PC-3 (cell line): ENCODE data around the gene ZNF774. TPM values are rescaled to one million over a fixed set of nuclear protein-coding genes. Genes with fewer than 3 reads are reported as not detected.
A peak's percentile ranks its signal among the peaks of the same experiment; 100 is the strongest.

Source experiments
- ATAC-seq: fragments of 200-7000 bp; cut with Tn5 transposase; 2 replicates; pipeline ENCODE4 v1.9.1; 2020; ENCODE audit warnings: mild to moderate bottlenecking, moderate library complexity
- BruUV-seq: library from RNA; stranded (reverse); fragments of 400-500 nt; replicated peaks from 2 replicates; lab custom pipeline; 2021; lab: Mats Ljungman, UMichigan
- CTCF ChIA-PET: fragments of 300-600 bp; sonication (Branson Sonifier 250); formaldehyde crosslinking; loops from one replicate; lab custom pipeline; 2022; ENCODE audit warnings: antibody characterized with exemption; lab: Charles Lee
- POLR2A ChIA-PET: fragments of 300-600 bp; sonication (Branson Sonifier 250); formaldehyde crosslinking; loops from one replicate; lab custom pipeline; 2022; ENCODE audit warnings: antibody characterized with exemption; ENCODE audit not compliant: unreplicated experiment; lab: Charles Lee
- DNase-seq: peaks from one replicate; pipeline ENCODE4 v3.0.0-alpha.2; 2015
- H2AFZ ChIP-seq: fragments of 300-600 bp; sonication (generic); 2 replicates; pipeline ENCODE4 v1.6.0; 2016; ENCODE audit warnings: antibody characterized with exemption, low read length
- H3F3A ChIP-seq: fragments of 300-600 bp; sonication (generic); one replicate; pipeline ENCODE4 v1.6.0; 2017; ENCODE audit warnings: antibody characterized with exemption, low read length, control low read depth, mild to moderate bottlenecking; ENCODE audit not compliant: unreplicated experiment
- H3K27ac ChIP-seq: fragments of 300-600 bp; sonication (generic); 2 replicates; pipeline ENCODE4 v1.5.1; 2016; ENCODE audit warnings: mild to moderate bottlenecking, low read length
- H3K27me3 ChIP-seq: fragments of 300-600 bp; sonication (generic); 2 replicates; pipeline ENCODE4 v1.6.1; 2016; ENCODE audit warnings: low read length, mixed read lengths
- H3K36me3 ChIP-seq: fragments of 300-600 bp; sonication (generic); 2 replicates; pipeline ENCODE4 v1.6.1; 2016; ENCODE audit warnings: low read depth, mixed run types, low read length, mixed read lengths
- H3K4me1 ChIP-seq: fragments of 300-600 bp; sonication (generic); 2 replicates; pipeline ENCODE4 v1.5.1; 2016; ENCODE audit warnings: low read length; ENCODE audit not compliant: insufficient read depth
- H3K4me2 ChIP-seq: fragments of 300-600 bp; sonication (generic); 2 replicates; pipeline ENCODE4 v1.6.0; 2016; ENCODE audit warnings: low read length
- H3K4me3 ChIP-seq: fragments of 300-600 bp; sonication (generic); 2 replicates; pipeline ENCODE4 v1.5.1; 2016; ENCODE audit warnings: mild to moderate bottlenecking, low read length, mixed read lengths
- H3K79me2 ChIP-seq: fragments of 300-600 bp; sonication (generic); 2 replicates; pipeline ENCODE4 v1.6.1; 2017; ENCODE audit warnings: low read length, mixed read lengths
- H3K9ac ChIP-seq: fragments of 300-600 bp; sonication (generic); 2 replicates; pipeline ENCODE4 v1.6.0; 2016; ENCODE audit warnings: mild to moderate bottlenecking, low read length
- H3K9me2 ChIP-seq: fragments of 300-600 bp; sonication (generic); replicated peaks from 2 replicates; pipeline ENCODE4 v1.6.1; 2016; ENCODE audit warnings: mixed run types, low read length, mixed read lengths
- H3K9me3 ChIP-seq: fragments of 300-600 bp; sonication (generic); 2 replicates; pipeline ENCODE4 v1.6.1; 2016; ENCODE audit warnings: low read length, mixed read lengths
- H4K20me1 ChIP-seq: fragments of 300-600 bp; sonication (generic); 2 replicates; pipeline ENCODE4 v1.6.1; 2016; ENCODE audit warnings: low read length, mixed read lengths
- CTCF ChIP-seq: fragments of 300-600 bp; sonication (generic); conservative IDR thresholded peaks from 2 replicates; pipeline ENCODE4 v1.5.1; 2017; ENCODE audit warnings: antibody characterized with exemption, low read depth, mild to moderate bottlenecking, low read length
- EZH2 ChIP-seq: fragments of 300-600 bp; sonication (generic); IDR thresholded peaks from one replicate; pipeline ENCODE4 v1.6.1; 2017; ENCODE audit warnings: antibody characterized with exemption, mild to moderate bottlenecking, low read length; ENCODE audit not compliant: unreplicated experiment
- EZH2phosphoT487 ChIP-seq: fragments of 300-600 bp; sonication (generic); IDR thresholded peaks from 2 replicates; pipeline ENCODE4 v1.6.1; 2018; ENCODE audit warnings: mild to moderate bottlenecking, antibody characterized with exemption, low read length, borderline replicate concordance
- intact Hi-C: fragments of 100-400 bp; cut with micrococcal nuclease; formaldehyde crosslinking; loops from 2 replicates; pipeline ENCODE4 v1.9.0; 2023
- total RNA-seq: library from RNA; depleted of rRNA; stranded (reverse); fragments of >200 nt; gene quantifications from 2 replicates; pipeline ENCODE4 v1.2.3, GENCODE V29; 2014

ZNF774 gene
- total RNA-seq, 1 experiment from 2014 or later, result 1.9 TPM

GRCh38 chr15:90320062-90320884 lies 31.8 kb upstream of the ZNF774 start:
- Histone ChIP-seq H4K20me1 (no peaks in the 10 kb centered on the region), H3K36me3 (no peaks in the 10 kb centered on the region), H3K27ac (no peak overlapping the region), H3K4me2 (peak overlapping the region; percentile 68), H3K9ac (peak overlapping the region; percentile 26), H3K27me3 (no peaks in the 10 kb centered on the region), H3K9me3 (no peaks in the 10 kb centered on the region), H2AFZ (peak overlapping the region; percentile 74), H3F3A (no peaks in the 10 kb centered on the region), H3K9me2 (no peaks in the 10 kb centered on the region), H3K4me1 (peaks cover 17% of the 10 kb centered on the region), H3K79me2 (no peaks in the 10 kb centered on the region), H3K4me3 (peak overlapping the region; percentile 28; the same call in 1 of the 2 replicates)
- no peak for TF ChIP-seq EZH2
- peak; percentile 97 for TF ChIP-seq CTCF
- DNase-seq, result peak; percentile 96
- intact Hi-C loops, result loop anchor here (1.0 kb wide), 3 partner anchors 42 to 178 kb away; no protein-coding TSS in a partner anchor
- no TSS peak for BruUV-seq
- ChIA-PET POLR2A (no interaction called here), CTCF (interaction anchor here (0.5 to 1.3 kb wide), 19 partner anchors 17 to 177 kb away, joined by 3 to 10 read pairs (median 4); partner anchors contain the start of gene IQGAP1)
- peak; percentile 93 for ATAC-seq

- DNase-seq (no peak), ATAC-seq (no peak)
- no peak overlapping the region for H3K4me3 ChIP-seq
- intact Hi-C loops, result loop anchor here (1.0 kb wide), 3 partner anchors 41 to 177 kb away; no protein-coding TSS in a partner anchor
- no peaks in the 10 kb centered on the region for H3K9me2 ChIP-seq
- H3F3A ChIP-seq, result no peaks in the 10 kb centered on the region
- H4K20me1 ChIP-seq, result no peaks in the 10 kb centered on the region
- no peaks in the 10 kb centered on the region for H3K27me3 ChIP-seq
- ChIA-PET CTCF (interaction anchor here (1.0 kb wide), 1 partner anchor 162 kb away, joined by 4 read pairs; no protein-coding TSS in a partner anchor), POLR2A (no interaction called here)
- TF ChIP-seq EZH2, result no peak
- TF ChIP-seq EZH2phosphoT487, result no peak
- peak overlapping the region; percentile 68; the same call in 1 of the 2 replicates for H3K4me2 ChIP-seq
- BruUV-seq, result no TSS peak
- H3K9me3 ChIP-seq, result no peaks in the 10 kb centered on the region
- H3K27ac ChIP-seq, result no peak overlapping the region
- no peak overlapping the region for H3K9ac ChIP-seq
- no peaks in the 10 kb centered on the region for H3K36me3 ChIP-seq
- H3K79me2 ChIP-seq, result no peaks in the 10 kb centered on the region
- H3K4me1 ChIP-seq, result peaks cover 11% of the 10 kb centered on the region
- H2AFZ ChIP-seq, result 0 out of 2 replicates have a peak overlapping the region, but pooled peaks have one; percentile 74
Measured at GRCh38 chr15:90320885-90321278, 31.2 kb upstream of the ZNF774 start.

GRCh38 chr15:90322538-90322937 lies 29.5 kb upstream of the ZNF774 start:
- Histone ChIP-seq H3K79me2 (no peaks in the 10 kb centered on the region), H3K9me3 (no peaks in the 10 kb centered on the region), H3K27me3 (no peaks in the 10 kb centered on the region), H3K27ac (no peak overlapping the region), H4K20me1 (no peaks in the 10 kb centered on the region), H3K9ac (no peak overlapping the region), H3K4me2 (no peak overlapping the region), H3K4me3 (no peak overlapping the region), H3K36me3 (no peaks in the 10 kb centered on the region), H2AFZ (no peak overlapping the region), H3F3A (no peaks in the 10 kb centered on the region), H3K4me1 (peaks cover 7% of the 10 kb centered on the region), H3K9me2 (no peaks in the 10 kb centered on the region)
- ChIA-PET POLR2A (no interaction called here), CTCF (interaction anchor here (0.6 to 1.0 kb wide), 2 partner anchors 10 to 634 kb away, joined by 3 read pairs; no protein-coding TSS in a partner anchor)
- no peak for DNase-seq
- intact Hi-C loops, result no loop called here
- no peak for TF ChIP-seq EZH2phosphoT487
- ATAC-seq, result no peak
- no TSS peak for BruUV-seq
